GM19468 (cell line): ENCODE data around the gene PRLH.

Experiments
- ATAC-seq: cut with Tn5 transposase; IDR thresholded peaks from one replicate; pipeline ENCODE4 v1.9.1; 2021; ENCODE audit warnings: mild to moderate bottlenecking, moderate library complexity, moderate number of reproducible peaks; ENCODE audit not compliant: unreplicated experiment; ENCODE audit errors: extremely low read depth

Gene PRLH

GRCh38 chr2:237566401-237567235 lies at the start of gene PRLH:
Gene PRLH (plus strand): TSS chr2:237566574. CDS start chr2:237566574, 0 bp downstream.
- no peak for ATAC-seq

GRCh38 chr2:237517163-237517562 lies 49.2 kb upstream of the PRLH start:
- ATAC-seq = no peak

GRCh38 chr2:237517990-237518389 lies 48.4 kb upstream of the PRLH start:
- ATAC-seq = no peak

DNA sequence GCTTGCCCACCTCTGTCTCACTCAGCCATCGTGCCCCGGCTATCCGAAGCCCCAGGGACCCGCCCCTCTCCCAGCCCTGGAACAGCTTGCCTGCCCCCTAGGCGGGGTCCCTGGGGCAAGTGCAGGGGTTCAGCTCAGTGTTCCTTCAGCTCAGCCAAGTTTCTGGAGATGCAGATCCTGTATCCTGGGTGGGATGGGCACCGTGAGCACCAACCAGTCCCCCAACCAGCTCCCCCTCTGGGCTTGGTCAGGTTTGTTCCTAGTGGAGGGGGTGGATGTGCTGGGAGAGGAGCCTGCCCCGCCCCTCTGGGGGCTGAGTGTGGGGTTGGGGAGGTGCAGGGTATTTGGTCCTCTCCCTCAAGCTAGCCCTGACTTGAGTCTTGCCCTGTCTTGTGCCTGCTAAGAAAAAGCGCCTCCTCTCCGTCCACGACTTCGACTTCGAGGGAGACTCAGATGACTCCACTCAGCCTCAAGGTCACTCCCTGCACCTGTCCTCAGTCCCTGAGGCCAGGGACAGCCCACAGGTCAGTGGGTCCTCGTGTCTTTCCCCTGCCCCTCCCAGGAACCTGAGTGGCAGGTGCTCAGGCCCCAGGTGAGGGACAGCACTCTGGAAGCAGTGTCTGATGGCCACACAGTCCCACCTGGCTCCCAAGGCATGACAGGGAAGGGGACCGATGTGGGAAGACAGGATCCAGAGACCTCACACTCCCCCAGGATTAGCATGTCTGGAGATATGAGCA lies 46.7 kb upstream of the PRLH start:
- no peak for ATAC-seq

GRCh38 chr2:237520290-237520689 lies 46.1 kb upstream of the PRLH start:
- ATAC-seq = no peak

GRCh38 chr2:237524631-237525030 lies 41.7 kb upstream of the PRLH start:
- no peak for ATAC-seq

DNA sequence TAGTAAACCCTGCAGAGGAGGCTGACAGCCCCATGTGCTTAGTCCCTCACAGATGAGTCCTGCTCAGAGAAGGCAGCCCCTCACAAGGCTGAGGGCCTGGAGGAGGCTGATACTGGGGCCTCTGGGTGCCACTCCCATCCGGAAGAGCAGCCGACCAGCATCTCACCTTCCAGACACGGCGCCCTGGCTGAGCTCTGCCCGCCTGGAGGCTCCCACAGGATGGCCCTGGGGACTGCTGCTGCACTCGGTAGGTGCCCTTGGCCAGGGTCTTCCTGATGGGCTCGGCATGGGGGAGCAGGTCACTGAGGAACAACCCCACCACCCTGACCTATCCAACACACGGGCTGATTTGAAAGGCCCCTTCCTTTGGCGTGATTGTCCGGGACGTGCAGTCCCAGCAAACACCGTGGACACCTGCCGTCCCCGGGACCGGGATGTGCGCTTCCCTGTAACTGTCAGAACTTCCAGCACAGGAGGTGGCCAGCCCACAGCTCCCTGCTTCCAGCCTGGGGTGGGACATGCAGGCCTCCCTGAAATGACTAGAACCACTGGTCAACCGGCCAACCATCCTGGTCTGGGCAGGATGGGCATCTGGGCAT lies 40.7 kb upstream of the PRLH start:
- no peak for ATAC-seq

DNA sequence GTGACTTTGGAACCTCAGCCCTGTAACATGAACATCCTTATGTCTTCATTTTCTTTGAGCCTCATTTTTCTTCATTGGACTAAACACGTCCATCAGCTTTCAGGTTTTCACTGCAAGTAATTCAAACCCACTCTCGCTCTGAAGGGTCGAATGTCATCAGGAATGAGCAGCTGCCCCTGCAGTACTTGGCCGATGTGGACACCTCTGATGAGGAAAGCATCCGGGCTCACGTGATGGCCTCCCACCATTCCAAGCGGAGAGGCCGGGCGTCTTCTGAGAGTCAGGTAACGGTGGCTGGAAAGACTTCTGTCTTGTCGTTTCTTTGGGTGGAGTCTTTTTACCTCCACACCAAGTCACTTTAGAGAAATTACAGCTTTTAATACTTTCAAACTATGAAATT lies 39.1 kb upstream of the PRLH start:
- ATAC-seq = no peak

DNA sequence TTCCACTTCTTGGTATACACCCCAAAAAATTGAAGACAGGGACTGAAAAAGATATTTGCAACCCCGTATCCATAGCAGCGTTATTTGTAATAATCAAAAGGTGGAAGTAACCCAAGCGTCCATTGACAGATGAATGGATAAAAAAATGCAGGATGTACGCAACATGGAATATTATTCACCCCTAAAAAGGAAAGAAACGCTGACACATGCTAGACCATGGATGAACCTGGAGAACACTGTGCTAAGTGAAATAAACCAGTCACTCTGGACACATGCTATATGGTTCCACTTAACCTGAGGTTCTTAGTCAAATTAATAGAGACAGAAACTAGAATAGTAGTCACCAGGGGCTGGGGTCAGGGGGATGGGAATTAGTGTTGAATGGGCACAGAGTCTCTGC lies 38.6 kb upstream of the PRLH start:
- no peak for ATAC-seq

GRCh38 chr2:237529452-237530402 lies 36.6 kb upstream of the PRLH start:
- ATAC-seq = peak; percentile 83

- ATAC-seq = peak; percentile 40
Measured at GRCh38 chr2:237530472-237531433, 35.6 kb upstream of the PRLH start.

GRCh38 chr2:237532160-237532559 lies 34.2 kb upstream of the PRLH start:
- no peak for ATAC-seq

DNA sequence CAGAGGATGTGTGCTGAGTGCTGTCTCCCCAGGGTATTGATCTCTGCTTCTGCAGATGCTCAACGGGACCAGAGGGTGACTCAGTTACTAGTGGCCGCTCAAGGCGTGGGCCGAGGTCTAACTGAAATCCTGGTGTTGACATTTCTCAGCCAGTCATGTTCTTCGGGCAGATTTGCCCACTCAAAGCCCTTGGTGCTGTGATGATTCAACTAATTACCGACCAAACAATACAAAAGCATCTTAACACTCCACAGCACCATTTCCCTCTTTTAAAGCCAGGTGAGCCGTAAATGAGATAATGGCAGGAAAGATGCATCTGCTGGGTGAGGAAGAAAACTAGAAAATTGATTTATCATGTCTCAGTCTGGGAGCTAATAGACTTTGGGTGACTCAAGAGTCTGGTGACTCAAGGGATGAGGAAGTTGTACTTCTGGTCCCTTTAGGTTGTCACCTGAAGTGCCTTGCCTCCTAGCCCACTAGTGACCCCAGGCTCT lies 32.7 kb upstream of the PRLH start:
- ATAC-seq = no peak

GRCh38 chr2:237534380-237534779 lies 32.0 kb upstream of the PRLH start:
- no peak for ATAC-seq

- ATAC-seq = no peak
Measured at GRCh38 chr2:237535385-237536082, 30.8 kb upstream of the PRLH start.

- ATAC-seq = no peak
Measured at GRCh38 chr2:237536083-237536415, 30.3 kb upstream of the PRLH start.

DNA sequence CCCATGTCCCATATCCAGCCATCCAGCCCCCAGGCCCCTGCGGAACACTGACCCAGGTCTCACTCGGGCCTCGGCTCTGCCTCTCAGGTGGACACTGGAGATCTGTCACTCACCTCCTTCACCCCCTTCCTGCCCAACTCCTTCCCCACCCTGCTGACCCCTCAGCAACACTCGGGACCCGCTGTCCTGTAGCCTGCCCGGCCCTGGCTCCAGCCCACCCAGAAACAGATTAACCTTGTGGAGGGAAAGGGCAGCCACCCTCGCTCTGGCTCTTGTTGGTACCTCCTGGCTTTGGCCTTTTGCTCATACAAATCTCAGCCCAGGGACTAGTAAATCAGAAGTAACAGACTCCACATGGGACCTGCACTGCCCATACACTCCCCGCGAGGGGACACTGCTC lies 29.8 kb upstream of the PRLH start:
- no peak for ATAC-seq

- no peak for ATAC-seq
Measured at GRCh38 chr2:237538001-237538720, 28.2 kb upstream of the PRLH start.
